A673 (cell line): ENCODE measurements around the gene NPC1L1. TPM values are rescaled to one million over a fixed set of nuclear protein-coding genes. Genes with fewer than 3 reads are reported as not detected.

Experiments
- BruUV-seq: library from RNA; stranded (reverse); fragments of 400-500 nt; replicated peaks from 2 replicates; lab custom pipeline; 2021; lab: Mats Ljungman, UMichigan
- CTCF ChIA-PET: fragments of 300-600 bp; sonication (Branson Sonifier 250); formaldehyde crosslinking; loops from one replicate; lab custom pipeline; 2022; ENCODE audit warnings: antibody characterized with exemption; lab: Charles Lee
- POLR2A ChIA-PET: fragments of 300-600 bp; sonication (Branson Sonifier 250); formaldehyde crosslinking; loops from one replicate; lab custom pipeline; 2022; ENCODE audit warnings: antibody characterized with exemption; ENCODE audit not compliant: low non-redundant PET; lab: Charles Lee
- DNase-seq: peaks from one replicate; pipeline ENCODE4 v3.0.0-alpha.2; 2015; ENCODE audit warnings: low spot score
- H3K27ac ChIP-seq: fragments of 200-600 bp; sonication (generic); 2 replicates; pipeline ENCODE4 v1.5.1; 2016; ENCODE audit warnings: mixed run types, low read depth, mild to moderate bottlenecking, mixed read lengths, antibody characterized with exemption, low read length; ENCODE audit not compliant: poor library complexity, severe bottlenecking
- H3K27me3 ChIP-seq: fragments of 200-600 bp; sonication (generic); replicated peaks from 2 replicates; pipeline ENCODE4 v1.6.1; 2017; ENCODE audit warnings: mixed run types, low read depth, mild to moderate bottlenecking, mixed read lengths, antibody characterized with exemption, low read length; ENCODE audit not compliant: insufficient read depth, poor library complexity
- H3K36me3 ChIP-seq: fragments of 200-600 bp; sonication (generic); 2 replicates; pipeline ENCODE4 v1.6.1; 2016; ENCODE audit warnings: mixed run types, mild to moderate bottlenecking, mixed read lengths, antibody characterized with exemption, low read length; ENCODE audit not compliant: insufficient read depth, poor library complexity, severe bottlenecking
- H3K4me1 ChIP-seq: fragments of 200-600 bp; sonication (generic); 2 replicates; pipeline ENCODE4 v1.6.1; 2017; ENCODE audit warnings: mixed run types, mild to moderate bottlenecking, mixed read lengths, antibody characterized with exemption, low read length; ENCODE audit not compliant: insufficient read depth, poor library complexity, severe bottlenecking
- H3K4me3 ChIP-seq: fragments of 200-600 bp; sonication (generic); 2 replicates; pipeline ENCODE4 v1.5.1; 2016; ENCODE audit warnings: low read depth, mixed run types, mild to moderate bottlenecking, mixed read lengths, low read length; ENCODE audit not compliant: poor library complexity, severe bottlenecking
- H3K9me3 ChIP-seq: fragments of 200-600 bp; sonication (generic); 2 replicates; pipeline ENCODE4 v1.6.1; 2016; ENCODE audit warnings: mixed run types, low read depth, mild to moderate bottlenecking, mixed read lengths, antibody characterized with exemption, low read length; ENCODE audit not compliant: poor library complexity, severe bottlenecking
- CTCF ChIP-seq: fragments of 300-800, 200-600 bp; sonication (generic); conservative IDR thresholded peaks from 2 replicates; pipeline ENCODE4 v1.5.1; 2017; ENCODE audit warnings: low read depth, mild to moderate bottlenecking, antibody characterized with exemption, low read length, moderate library complexity, mixed read lengths
- EZH2 ChIP-seq: fragments of 200-600 bp; sonication (generic); IDR thresholded peaks from 2 replicates; pipeline ENCODE4 v1.6.1; 2017; ENCODE audit warnings: borderline replicate concordance, low read depth, mild to moderate bottlenecking, mixed read lengths, antibody characterized with exemption, low read length; ENCODE audit not compliant: poor library complexity, severe bottlenecking
- intact Hi-C: fragments of 100-400 bp; cut with micrococcal nuclease; formaldehyde crosslinking; loops from one replicate; pipeline ENCODE4 v1.10.0; 2022; ENCODE audit not compliant: unreplicated experiment
- total RNA-seq: library from RNA; stranded (reverse); gene quantifications from 2 replicates; pipeline ENCODE4 v1.2.3, GENCODE V29; 2021

The NPC1L1 gene
- total RNA-seq, 1 experiment from 2014 or later: not detected

GRCh38 chr7:44476313-44476712, 64.8 kb downstream of the NPC1L1 start:
- intact Hi-C loops: no loop called here
- CTCF ChIA-PET: interaction anchor here (0.6 kb wide), 2 partner anchors 660 to 707 kb away, joined by 3 read pairs; no protein-coding TSS in a partner anchor
- DNase-seq: no peak
- H3K27me3 ChIP-seq: no peaks in the 10 kb centered on the region
- no peaks in the 10 kb centered on the region for H3K9me3 ChIP-seq
- BruUV-seq: no TSS peak
- H3K4me3 ChIP-seq: no peak overlapping the region
- no peaks in the 10 kb centered on the region for H3K4me1 ChIP-seq
- peaks cover 65% of the 10 kb centered on the region for H3K36me3 ChIP-seq
- no peak for TF ChIP-seq EZH2
- TF ChIP-seq CTCF: no peak
- no peak overlapping the region for H3K27ac ChIP-seq
- POLR2A ChIA-PET: no interaction called here

GRCh38 chr7:44473295-44473694, 67.8 kb downstream of the NPC1L1 start:
- ChIA-PET POLR2A (no interaction called here), CTCF (no interaction called here)
- Histone ChIP-seq H3K4me3 (no peak overlapping the region), H3K9me3 (no peaks in the 10 kb centered on the region), H3K36me3 (peaks cover 41% of the 10 kb centered on the region), H3K27me3 (no peaks in the 10 kb centered on the region), H3K27ac (no peak overlapping the region), H3K4me1 (no peaks in the 10 kb centered on the region)
- TF ChIP-seq CTCF: no peak
- no peak for TF ChIP-seq EZH2
- DNase-seq: no peak
- BruUV-seq: no TSS peak
- intact Hi-C loops: no loop called here

- TF ChIP-seq CTCF (no peak), EZH2 (no peak)
- Histone ChIP-seq H3K9me3 (no peaks in the 10 kb centered on the region), H3K27ac (no peak overlapping the region), H3K36me3 (peaks cover 37% of the 10 kb centered on the region), H3K4me1 (no peaks in the 10 kb centered on the region), H3K27me3 (no peaks in the 10 kb centered on the region), H3K4me3 (no peak overlapping the region)
- CTCF ChIA-PET: no interaction called here
- POLR2A ChIA-PET: no interaction called here
- intact Hi-C loops: no loop called here
- DNase-seq: no peak
- no TSS peak for BruUV-seq
These were observed 68.3 kb downstream of the NPC1L1 start for GRCh38 chr7:44472843-44473242.
